MCF 10A (cell line): Measurements from ENCODE around the gene TEX2. TPM values are rescaled to one million over a fixed set of nuclear protein-coding genes. Genes with fewer than 3 reads are reported as not detected.
A peak's percentile ranks its signal among the peaks of the same experiment; 100 is the strongest.

Source experiments
- BruUV-seq: library from RNA; stranded (reverse); fragments of 400-500 nt; replicated peaks from 2 replicates; lab custom pipeline; 2021; lab: Mats Ljungman, UMichigan
- CTCF ChIA-PET: fragments of 300-600 bp; sonication (Branson Sonifier 250); formaldehyde crosslinking; extraction: SDS; loops from one replicate; lab custom pipeline; 2021; ENCODE audit warnings: antibody characterized with exemption, inconsistent platforms; lab: Yijun Ruan, JAX
- POLR2A ChIA-PET: fragments of 300-600, 350-650 bp; sonication (Branson Sonifier 250); formaldehyde crosslinking; extraction: SDS; loops from one replicate; lab custom pipeline; 2020; ENCODE audit warnings: antibody characterized with exemption, inconsistent platforms; lab: Yijun Ruan, JAX
- DNase-seq: peaks from one replicate; pipeline ENCODE4 v3.0.0-alpha.2; 2018; ENCODE audit not compliant: unreplicated experiment
- H3K27ac Mint-ChIP-seq: one replicate; pipeline ENCODE4 v1.8.0; 2022; ENCODE audit warnings: mild to moderate bottlenecking, low read depth, mixed read lengths; ENCODE audit not compliant: unreplicated experiment
- H3K27me3 Mint-ChIP-seq: one replicate; pipeline ENCODE4 v1.8.0; 2022; ENCODE audit warnings: mixed read lengths; ENCODE audit not compliant: insufficient read depth, unreplicated experiment
- H3K36me3 Mint-ChIP-seq: one replicate; pipeline ENCODE4 v1.8.0; 2022; ENCODE audit warnings: mild to moderate bottlenecking, moderate library complexity, mixed read lengths; ENCODE audit not compliant: insufficient read depth, unreplicated experiment
- H3K4me1 Mint-ChIP-seq: one replicate; pipeline ENCODE4 v1.8.0; 2022; ENCODE audit warnings: mixed read lengths; ENCODE audit not compliant: insufficient read depth, unreplicated experiment
- H3K4me3 Mint-ChIP-seq: one replicate; pipeline ENCODE4 v1.8.0; 2022; ENCODE audit warnings: mild to moderate bottlenecking, moderate library complexity, mixed read lengths; ENCODE audit not compliant: unreplicated experiment
- H3K9me3 Mint-ChIP-seq: one replicate; pipeline ENCODE4 v1.8.0; 2022; ENCODE audit warnings: mixed read lengths; ENCODE audit not compliant: unreplicated experiment
- CTCF ChIP-seq: fragments of 200-600 bp; IDR thresholded peaks from one replicate; pipeline ENCODE4 v1.8.0; 2022; ENCODE audit warnings: antibody characterized with exemption, mild to moderate bottlenecking; ENCODE audit not compliant: unreplicated experiment
- intact Hi-C: fragments of 100-400 bp; cut with micrococcal nuclease; formaldehyde crosslinking; loops from 2 replicates; pipeline ENCODE4 v1.14.1; 2022
- total RNA-seq: library from RNA; stranded (reverse); gene quantifications from 2 replicates; pipeline ENCODE4 v1.2.3, GENCODE V29; 2022

Gene TEX2
- total RNA-seq, 1 experiment from 2014 or later, result 42.2 TPM

GRCh38 chr17:64113006-64113405, 150.1 kb downstream of the TEX2 start:
- H3K4me1 Mint-ChIP-seq, result peaks cover 53% of the 10 kb centered on the region
- intact Hi-C loops, result no loop called here
- ChIA-PET POLR2A (interaction anchor here (0.7 to 8.9 kb wide), 7 partner anchors 9 to 195 kb away, joined by 3 to 111 read pairs (median 40); partner anchors contain the start of gene ERN1), CTCF (interaction anchor here (0.6 to 0.8 kb wide), 3 partner anchors 15 to 169 kb away, joined by 3 read pairs; no protein-coding TSS in a partner anchor)
- H3K4me3 Mint-ChIP-seq, result no peak overlapping the region
- DNase-seq, result no peak
- peaks cover 28% of the 10 kb centered on the region for H3K36me3 Mint-ChIP-seq
- no TSS peak for BruUV-seq
- no peaks in the 10 kb centered on the region for H3K27me3 Mint-ChIP-seq
- TF ChIP-seq CTCF, result no peak
- H3K9me3 Mint-ChIP-seq, result no peaks in the 10 kb centered on the region
- H3K27ac Mint-ChIP-seq, result no peak overlapping the region

GRCh38 chr17:64111831-64112230, 151.2 kb downstream of the TEX2 start:
- Mint-ChIP-seq H3K36me3 (peaks cover 28% of the 10 kb centered on the region), H3K4me3 (no peak overlapping the region), H3K27me3 (no peaks in the 10 kb centered on the region), H3K4me1 (peaks cover 45% of the 10 kb centered on the region), H3K27ac (no peak overlapping the region), H3K9me3 (no peaks in the 10 kb centered on the region)
- no TSS peak for BruUV-seq
- intact Hi-C loops, result no loop called here
- ChIA-PET CTCF (interaction anchor here (0.6 kb wide), 2 partner anchors 105 to 222 kb away, joined by 3 read pairs; no protein-coding TSS in a partner anchor), POLR2A (interaction anchor here (4.5 to 8.9 kb wide), 2 partner anchors 15 to 16 kb away, joined by 79 to 111 read pairs; partner anchors contain the start of gene ERN1)
- no peak for DNase-seq
- no peak for TF ChIP-seq CTCF

GRCh38 chr17:64110379-64111152, 152.5 kb downstream of the TEX2 start:
- Mint-ChIP-seq H3K27ac (no peak overlapping the region), H3K9me3 (no peaks in the 10 kb centered on the region), H3K27me3 (no peaks in the 10 kb centered on the region), H3K36me3 (peaks cover 22% of the 10 kb centered on the region), H3K4me3 (no peak overlapping the region), H3K4me1 (peaks cover 49% of the 10 kb centered on the region)
- no peak for DNase-seq
- no TSS peak for BruUV-seq
- POLR2A ChIA-PET, result interaction anchor here (1.1 to 8.9 kb wide), 5 partner anchors 8 to 20 kb away, joined by 3 to 111 read pairs (median 3); no protein-coding TSS in a partner anchor
- TF ChIP-seq CTCF, result no peak
- intact Hi-C loops, result no loop called here
- CTCF ChIA-PET, result no interaction called here

GRCh38 chr17:64109400-64109799, 153.7 kb downstream of the TEX2 start:
- ChIA-PET CTCF (no interaction called here), POLR2A (interaction anchor here (1.1 to 8.9 kb wide), 5 partner anchors 9 to 22 kb away, joined by 3 to 111 read pairs (median 3); no protein-coding TSS in a partner anchor)
- Mint-ChIP-seq H3K9me3 (no peaks in the 10 kb centered on the region), H3K27ac (peak overlapping the region; percentile 46), H3K36me3 (peaks cover 21% of the 10 kb centered on the region), H3K27me3 (no peaks in the 10 kb centered on the region), H3K4me1 (peaks cover 38% of the 10 kb centered on the region), H3K4me3 (no peak overlapping the region)
- no TSS peak for BruUV-seq
- intact Hi-C loops, result no loop called here
- DNase-seq, result no peak
- no peak for TF ChIP-seq CTCF
